Liver (tissue), 9 donors: ENCODE results near the gene SOX18. TPM values are rescaled to one million over a fixed set of nuclear protein-coding genes. Genes with fewer than 3 reads are reported as not detected.

ENCODE experiments used
- DNase-seq: peaks from one replicate; pipeline ENCODE4 v3.0.0-alpha.2; 2017; ENCODE audit warnings: low spot score
- H3K27ac ChIP-seq, 2 donors: one replicate each; pipeline ENCODE4 v1.7.0; 2013; ENCODE audit warnings: inconsistent platforms in 2 of 2, low read length in 2 of 2, control low read depth in 1 of 2, low read depth in 1 of 2, mild to moderate bottlenecking in 1 of 2
- H3K27me3 ChIP-seq, 4 donors: one replicate each; pipeline versions ENCODE4 v1.6.1 to v1.7.0; 2013; ENCODE audit warnings: low read length in 3 of 4, inconsistent platforms in 1 of 4, mild to moderate bottlenecking in 1 of 4, moderate library complexity in 1 of 4; ENCODE audit not compliant: control insufficient read depth in 4 of 4, insufficient read depth in 4 of 4
- H3K36me3 ChIP-seq, 4 donors: one replicate each; pipeline versions ENCODE4 v1.6.1 to v1.7.0; 2013; ENCODE audit warnings: low read length in 3 of 4, mild to moderate bottlenecking in 3 of 4, low read depth in 1 of 4, moderate library complexity in 1 of 4; ENCODE audit not compliant: control insufficient read depth in 4 of 4, insufficient read depth in 3 of 4
- H3K4me1 ChIP-seq, 4 donors: one replicate each; pipeline versions ENCODE4 v1.6.1 to v1.7.0; 2013; ENCODE audit warnings: low read length in 3 of 4, mild to moderate bottlenecking in 3 of 4, moderate library complexity in 1 of 4; ENCODE audit not compliant: control insufficient read depth in 4 of 4, insufficient read depth in 4 of 4
- H3K4me3 ChIP-seq, 3 donors: one replicate each; pipeline versions ENCODE4 v1.6.1 to v1.7.0; 2013; ENCODE audit warnings: low read length in 3 of 3, control low read depth in 1 of 3, low read depth in 1 of 3, mild to moderate bottlenecking in 1 of 3
- H3K9ac ChIP-seq, 2 donors: one replicate each; pipeline ENCODE4 v1.7.0; 2013; ENCODE audit warnings: low read length in 2 of 2, mild to moderate bottlenecking in 2 of 2, moderate library complexity in 2 of 2, control low read depth in 1 of 2, low read depth in 1 of 2
- H3K9me3 ChIP-seq, 4 donors: one replicate each; pipeline versions ENCODE4 v1.6.1 to v1.7.0; 2013; ENCODE audit warnings: low read length in 3 of 4; ENCODE audit not compliant: control insufficient read depth in 4 of 4
- ATF3 ChIP-seq: IDR thresholded peaks from 2 replicates; pipeline ENCODE4 v1.6.1; 2016; ENCODE audit warnings: antibody characterized with exemption
- CTCF ChIP-seq: fragments of 150-350 bp; IDR thresholded peaks from 2 replicates; pipeline ENCODE4 v1.5.1; 2017; ENCODE audit warnings: improper control_type of control experiment, low read depth, low read length; ENCODE audit not compliant: missing input control
- EGR1 ChIP-seq, 2 donors: IDR thresholded peaks; 2 replicates each; pipeline ENCODE4 v1.6.1; 2016 to 2018; ENCODE audit warnings: antibody characterized with exemption in 2 of 2, low read depth in 2 of 2
- FOXA1 ChIP-seq: IDR thresholded peaks from 2 replicates; pipeline ENCODE4 v1.6.1; 2016; ENCODE audit warnings: antibody characterized with exemption
- FOXA2 ChIP-seq: IDR thresholded peaks from 2 replicates; pipeline ENCODE4 v1.6.1; 2016; ENCODE audit warnings: antibody characterized with exemption
- GABPA ChIP-seq, 2 donors: IDR thresholded peaks in 1 of 2; conservative IDR thresholded peaks in 1 of 2; 2 replicates each; pipeline ENCODE4 v1.6.1; 2016; ENCODE audit warnings: antibody characterized with exemption in 2 of 2, mild to moderate bottlenecking in 1 of 2, moderate library complexity in 1 of 2
- HNF4A ChIP-seq, 2 donors: conservative IDR thresholded peaks; 2 replicates each; pipeline ENCODE4 v1.6.1; 2016; ENCODE audit warnings: antibody characterized with exemption in 2 of 2, mild to moderate bottlenecking in 2 of 2
- JUND ChIP-seq, 2 donors: IDR thresholded peaks; 2 replicates each; pipeline ENCODE4 v1.6.1; 2016; ENCODE audit warnings: antibody characterized with exemption in 2 of 2
- MAX ChIP-seq: IDR thresholded peaks from 2 replicates; pipeline ENCODE4 v1.6.1; 2016; ENCODE audit warnings: antibody characterized with exemption
- NR2F2 ChIP-seq: IDR thresholded peaks from 2 replicates; pipeline ENCODE4 v1.6.1; 2016; ENCODE audit warnings: antibody characterized with exemption
- RAD21 ChIP-seq, 2 donors: IDR thresholded peaks; 2 replicates each; pipeline ENCODE4 v1.6.1; 2016; ENCODE audit warnings: antibody characterized with exemption in 2 of 2, mild to moderate bottlenecking in 2 of 2
- REST ChIP-seq: IDR thresholded peaks from 2 replicates; pipeline ENCODE4 v1.6.1; 2016; ENCODE audit warnings: antibody characterized with exemption, mild to moderate bottlenecking
- RXRA ChIP-seq, 2 donors: IDR thresholded peaks; 2 replicates each; pipeline ENCODE4 v1.6.1; 2017 to 2018; ENCODE audit warnings: antibody characterized with exemption in 2 of 2, mild to moderate bottlenecking in 1 of 2
- YY1 ChIP-seq: IDR thresholded peaks from 2 replicates; pipeline ENCODE4 v1.6.1; 2016; ENCODE audit warnings: antibody characterized with exemption, mild to moderate bottlenecking
- WGBS: extraction: QIAGEN DNeasy Blood & Tissue Kit; methylation state at CpG from one replicate; pipeline ENCODE4 v1.1.7; 2013; 5-methylcytosine and 5-hydroxymethylcytosine counted together
- polyA plus RNA-seq, 2 donors: library from polyadenylated mRNA; stranded (reverse) in 1 of 2; unstranded in 1 of 2; fragments of 200-250 nt in 1 of 2; fragments of >200 nt in 1 of 2; fragmentation: Nextera tagmentation in 1 of 2; extraction: Ambion mirVana in 1 of 2; gene quantifications; one replicate each; pipeline versions ENCODE4 v1.2.1 to v1.2.3, GENCODE V29; 2013 to 2015
- total RNA-seq, 2 donors: library from RNA; depleted of rRNA; stranded (reverse); fragments of >200 nt; gene quantifications; one replicate each; pipeline ENCODE4 v1.2.3, GENCODE V29; 2014
- donor health status: healthy.
- donor health status: healthy.
- donor health status: healthy.
- donor health status: healthy.
- donor health status: healthy.

Gene SOX18
- total and polyA plus RNA-seq, 4 donors: 1.1 to 5.8 (median 2.6) TPM

GRCh38 chr20:64058536-64058935 lies 9.1 kb upstream of the SOX18 start:
- Histone ChIP-seq H3K27ac (no peak overlapping the region), H3K4me3 (no peak overlapping the region), H3K4me1 (peaks cover 3 to 30% (median 16%) of the 10 kb centered on the region in 4 donors), H3K9me3 (no peaks in the 10 kb centered on the region), H3K9ac (no peak overlapping the region), H3K27me3 (no peaks in the 10 kb centered on the region), H3K36me3 (no peaks in the 10 kb centered on the region)
- no peak for DNase-seq
- no peak for TF ChIP-seq NR2F2
- 72% methylated on average over 12 of the region's 12 CpGs for WGBS

GRCh38 chr20:64057628-64058498 lies 8.4 kb upstream of the SOX18 start:
- Histone ChIP-seq H3K36me3 (no peaks in the 10 kb centered on the region), H3K27ac (peak overlapping the region in 1 of 2 donors; percentile 59), H3K4me3 (no peak overlapping the region), H3K27me3 (peaks cover 0 to 2% (median 0%) of the 10 kb centered on the region in 4 donors), H3K9ac (no peak overlapping the region), H3K9me3 (no peaks in the 10 kb centered on the region), H3K4me1 (peaks cover 3 to 27% (median 14%) of the 10 kb centered on the region in 4 donors)
- 31% methylated on average over 33 of the region's 33 CpGs for WGBS
- DNase-seq: peak; percentile 86
- TF ChIP-seq MAX: no peak
- no peak for TF ChIP-seq GABPA (IDR thresholded peaks at IDR 0.05 in 1 of 2, conservative IDR thresholded peaks at IDR 0.05 in 1 of 2)
- TF ChIP-seq CTCF: peak; percentile 79
- peak; percentile 74 to 87 for TF ChIP-seq RAD21 (IDR thresholded peaks at IDR 0.05)

- peaks cover 0 to 19% (median 8%) of the 10 kb centered on the region in 4 donors for H3K4me1 ChIP-seq
- peak overlapping the region; percentile 17 to 59 for H3K27ac ChIP-seq
- H3K27me3 ChIP-seq: peaks cover 0 to 2% (median 0%) of the 10 kb centered on the region in 4 donors
- TF ChIP-seq ATF3 (no peak), MAX (no peak), GABPA (IDR thresholded peaks at IDR 0.05 in 1 of 2, conservative IDR thresholded peaks at IDR 0.05 in 1 of 2) (no peak), RAD21 (IDR thresholded peaks at IDR 0.05) (no peak), NR2F2 (no peak), CTCF (no peak), YY1 (no peak), JUND (IDR thresholded peaks at IDR 0.05) (no peak), RXRA (IDR thresholded peaks at IDR 0.05) (no peak), EGR1 (IDR thresholded peaks at IDR 0.05; ENCODE audit: low read depth in 2 of 2) (no peak), FOXA1 (no peak), FOXA2 (no peak), HNF4A (conservative IDR thresholded peaks at IDR 0.05) (no peak), REST (no peak)
Observed at GRCh38 chr20:64056889-64057627, 7.6 kb upstream of the SOX18 start.

More at GRCh38 chr20:64056889-64057627, 7.6 kb upstream of the SOX18 start:
- DNase-seq: no peak
- Histone ChIP-seq H3K36me3 (no peaks in the 10 kb centered on the region), H3K9ac (no peak overlapping the region), H3K4me3 (no peak overlapping the region), H3K9me3 (no peaks in the 10 kb centered on the region)
- 58% methylated on average over 39 of the region's 39 CpGs for WGBS
